H1 (cell line): ENCODE data around the gene FAM50B. TPM values are rescaled to one million over a fixed set of nuclear protein-coding genes. Genes with fewer than 3 reads are reported as not detected.

ENCODE experiments used
- CBX5 ChIP-seq: fragments of 300-800, 300-1000 bp; sonication (generic); IDR thresholded peaks from 2 replicates; pipeline ENCODE4 v1.7.1; 2016; ENCODE audit warnings: antibody characterized with exemption, low read length, low read depth
- JUND ChIP-seq: IDR thresholded peaks from 2 replicates; pipeline ENCODE4 v1.6.1; 2011; ENCODE audit warnings: mild to moderate bottlenecking, improper control_type of control experiment, low read length
- POLR2A ChIP-seq, 2 experiments: IDR thresholded peaks; 1 replicate in 1 of 2; 2 replicates in 1 of 2; pipeline ENCODE4 v1.6.1; 2011; ENCODE audit warnings: low read depth in 2 of 2, low read length in 2 of 2, mild to moderate bottlenecking in 2 of 2; ENCODE audit errors: control extremely low read depth in 1 of 2
- TCF12 ChIP-seq: IDR thresholded peaks from 2 replicates; pipeline ENCODE4 v1.6.1; 2011; ENCODE audit warnings: low read depth, mild to moderate bottlenecking, low read length
- TEAD4 ChIP-seq: IDR thresholded peaks from 2 replicates; pipeline ENCODE4 v1.6.1; 2012; ENCODE audit warnings: low read depth, low read length, inconsistent platforms, mixed read lengths
- polyA plus RNA-seq, 7 experiments: library from polyadenylated mRNA; depleted of rRNA in 3 of 7; stranded (reverse) in 5 of 7; unstranded in 2 of 7; fragments of >200 nt in 5 of 7; fragments of 200-250 nt in 2 of 7; gene quantifications; 1 replicate in 5 of 7; 2 replicates in 1 of 7; 4 replicates in 1 of 7; pipeline versions ENCODE4 v1.2.1 to v1.2.3, GENCODE V29; 2011 to 2013; ENCODE audit warnings: missing spikeins in 2 of 7, mixed read lengths in 2 of 7
- total RNA-seq: library from RNA; stranded (reverse); fragmentation: NEBNext Ultra II Directional; extraction: Animal tissue kit (Norgen Biotek cat#: 25700); gene quantifications from 2 replicates; pipeline ENCODE4 v1.2.1, GENCODE V29; 2021

The FAM50B gene
- total and polyA plus RNA-seq, 2 of the 8 experiments (the other 6 are each of a cell fraction or from before 2014, with no cell fraction given) = 3.1 to 3.2 TPM

- TF ChIP-seq CBX5 (no peak), TEAD4 (no peak), POLR2A (IDR thresholded peaks at IDR 0.05; ENCODE audit: control extremely low read depth in 1 of 2, low read depth in 2 of 2, low read length in 2 of 2) (no peak), JUND (no peak), TCF12 (no peak)
Measured at GRCh38 chr6:3884007-3884745, 35.0 kb downstream of the FAM50B start (continued).
